ENCODE data around the gene KRTAP4-4.

DNA sequence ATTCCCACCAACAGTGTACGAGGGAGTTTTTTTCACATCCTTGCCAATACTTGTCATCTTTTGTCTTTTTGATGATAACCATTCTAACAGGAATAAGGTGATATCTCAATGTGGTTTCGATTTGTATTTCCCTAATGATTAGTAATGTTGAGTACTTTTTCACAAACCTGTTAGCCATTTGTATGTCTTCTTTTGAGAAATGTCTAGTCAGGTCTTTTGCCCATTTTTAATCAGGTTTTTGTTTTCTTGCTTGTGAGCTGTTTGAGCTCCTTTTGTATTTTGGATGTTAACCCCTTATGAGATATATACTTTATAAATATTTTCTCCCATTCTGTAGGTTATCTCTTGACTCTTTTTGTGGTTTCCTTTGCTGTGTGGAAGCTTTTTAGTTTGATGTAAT lies 9.0 kb downstream of the KRTAP4-4 start:
- TF ChIP-seq CTCF (IDR thresholded peaks at IDR 0.05) (no peak), POLR2A (IDR thresholded peaks at IDR 0.05) (no peak)

Data from Peyer's patch (tissue), 4 donors.